ENCODE measurements around the gene CARD9. TPM values are rescaled to one million over a fixed set of nuclear protein-coding genes. Genes with fewer than 3 reads are reported as not detected.

Gene CARD9
- polyA plus RNA-seq, 1 of the 3 experiments (the other 2 are of a cell fraction), result 1.1 TPM

GRCh38 chr9:136363949-136364748, 9.3 kb downstream of the CARD9 start:
- 75% methylated on average over 31 of the region's 54 CpGs for WGBS (ENCODE audit: low lambda C conversion rate)
- Histone ChIP-seq H3K9ac (no peak overlapping the region), H4K20me1 (ENCODE audit: insufficient read depth) (0 out of 2 replicates have a peak, but pooled peaks cover 3% of the 10 kb centered on the region), H3K36me3 (replicated peaks in 1 of 2; ENCODE audit: control insufficient read depth in 1 of 2, insufficient read depth in 2 of 2, low read length in 1 of 2) (no peaks in the 10 kb centered on the region), H3K4me3 (ENCODE audit: low read depth in 2 of 2, low read length in 1 of 2) (peak overlapping the region; percentile 79 to 96; a peak in 3 of 4 replicates), H3K9me3 (no peaks in the 10 kb centered on the region), H3K9me2 (no peaks in the 10 kb centered on the region), H3K4me1 (ENCODE audit: control insufficient read depth in 1 of 2, insufficient read depth in 2 of 2, low read depth in 1 of 2, low read length in 1 of 2) (peaks cover 0 to 61% of the 10 kb centered on the region in 2 experiments; a peak in 1 of 4 replicates), H3K79me2 (ENCODE audit: insufficient read depth) (no peaks in the 10 kb centered on the region), H3K27ac (ENCODE audit: low read depth in 2 of 2, low read length in 1 of 2) (peak overlapping the region in 1 of 2 experiments; percentile 77; a peak in 2 of 4 replicates), H2AFZ (ENCODE audit: low read depth) (no peak overlapping the region), H3K27me3 (ENCODE audit: insufficient read depth) (no peaks in the 10 kb centered on the region), H3K4me2 (peak overlapping the region; percentile 55; the same call in 1 of the 2 replicates), H3F3A (replicated peaks; ENCODE audit: insufficient read depth) (no peaks in the 10 kb centered on the region)
- DNase-seq, result no peak
- TF ChIP-seq EZH2phosphoT487 (IDR thresholded peaks at IDR 0.05; ENCODE audit: borderline replicate concordance, low read depth) (no peak), NFIC (IDR thresholded peaks at IDR 0.05; ENCODE audit: borderline replicate concordance) (no peak)
- CTCF ChIA-PET, result interaction anchor here (0.6 to 6.8 kb wide), 21 partner anchors 9 to 268 kb away, joined by 3 to 65 read pairs (median 11); partner anchors contain the start of genes CARD9, ENTR1, GPSM1 and PMPCA
- POLR2A ChIA-PET, result interaction anchor here (0.7 to 3.8 kb wide), 7 partner anchors 9 to 52 kb away, joined by 4 to 36 read pairs (median 8); partner anchors contain the start of genes CARD9, ENTR1 and PMPCA

DNA sequence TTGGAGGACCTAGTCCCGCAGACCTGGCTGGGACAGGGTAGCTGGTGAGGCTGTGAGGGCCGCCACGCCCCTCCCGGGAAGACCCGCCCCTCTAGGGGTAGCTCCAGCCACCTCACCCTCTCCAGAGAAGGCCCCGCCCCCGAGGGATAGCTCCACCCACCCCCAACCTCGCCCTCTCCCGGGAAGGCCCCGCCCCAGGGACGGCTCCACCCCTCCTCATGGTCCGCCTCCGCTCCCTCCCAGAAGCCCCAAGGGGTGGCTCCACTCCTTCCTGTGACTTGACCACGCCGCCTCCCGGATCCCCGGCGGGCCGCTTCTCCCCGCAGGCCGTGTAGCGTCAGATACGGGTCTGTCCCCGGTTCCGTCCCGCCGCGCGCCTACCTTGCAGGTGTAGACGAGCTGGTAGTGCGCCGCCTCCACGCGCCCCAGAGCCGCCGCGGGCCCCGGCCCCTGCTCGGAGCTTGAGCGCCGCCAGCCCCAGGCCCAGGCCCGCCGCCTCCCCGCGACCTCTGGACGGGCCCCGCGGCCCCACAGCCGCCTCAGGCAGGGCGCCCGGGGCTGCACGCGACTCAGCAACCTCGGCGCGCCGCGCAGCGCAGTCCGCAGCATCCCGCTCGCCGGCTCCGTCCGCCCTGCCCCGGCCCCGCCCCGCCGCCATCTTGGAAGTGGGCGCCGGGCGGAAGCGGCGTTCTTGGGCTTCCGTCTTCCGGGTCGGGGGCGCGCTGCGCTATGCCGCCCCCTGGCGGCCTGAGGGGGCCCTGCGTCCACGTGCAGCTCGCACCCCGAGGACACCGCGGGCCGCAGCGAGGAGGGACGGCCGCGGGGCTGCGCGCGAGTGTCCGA, 10.1 kb downstream of the CARD9 start, which contains the start of gene DNLZ:
DNLZ (minus strand) TSS at position 639 of the 843 bp plus-strand sequence; CDS start at position 609, 30 bp downstream.
- DNase-seq, result peak; percentile 99
- Histone ChIP-seq H3K9me3 (no peaks in the 10 kb centered on the region), H3K36me3 (replicated peaks in 1 of 2; ENCODE audit: control insufficient read depth in 1 of 2, insufficient read depth in 2 of 2, low read length in 1 of 2) (peaks cover 0 to 5% of the 10 kb centered on the region in 2 experiments), H3K79me2 (ENCODE audit: insufficient read depth) (no peaks in the 10 kb centered on the region), H3K27me3 (ENCODE audit: insufficient read depth) (no peaks in the 10 kb centered on the region), H3K27ac (ENCODE audit: low read depth in 2 of 2, low read length in 1 of 2) (peak within 1 kb of the TSS; percentile 75 to 96; a peak in 3 of 4 replicates), H3K9me2 (no peaks in the 10 kb centered on the region), H3K4me1 (ENCODE audit: control insufficient read depth in 1 of 2, insufficient read depth in 2 of 2, low read depth in 1 of 2, low read length in 1 of 2) (peaks cover 0 to 61% of the 10 kb centered on the region in 2 experiments; a peak in 1 of 4 replicates), H3K4me2 (peak within 1 kb of the TSS; percentile 80), H4K20me1 (ENCODE audit: insufficient read depth) (0 out of 2 replicates have a peak, but pooled peaks cover 3% of the 10 kb centered on the region), H3K4me3 (ENCODE audit: low read depth in 2 of 2, low read length in 1 of 2) (peak within 1 kb of the TSS; percentile 79 to 96), H3F3A (replicated peaks; ENCODE audit: insufficient read depth) (no peaks in the 10 kb centered on the region), H3K9ac (peak within 1 kb of the TSS; percentile 88), H2AFZ (ENCODE audit: low read depth) (no peak within 1 kb of the TSS)
- ChIA-PET CTCF (interaction anchor here (0.6 to 6.8 kb wide), 27 partner anchors 10 to 267 kb away, joined by 3 to 65 read pairs (median 6); partner anchors contain the start of genes CARD9, ENTR1, GPSM1 and PMPCA), POLR2A (interaction anchor here (0.6 to 3.8 kb wide), 9 partner anchors 9 to 51 kb away, joined by 3 to 36 read pairs (median 5); partner anchors contain the start of genes CARD9, ENTR1 and PMPCA)
- whole genome bisulfite sequencing (ENCODE audit: low lambda C conversion rate), result 0% methylated on average over 22 of the region's 97 CpGs
- TF ChIP-seq SIN3A (IDR thresholded peaks at IDR 0.05; ENCODE audit: borderline replicate concordance, low read depth, low read length) (peak; percentile 94), NFIC (IDR thresholded peaks at IDR 0.05; ENCODE audit: borderline replicate concordance) (no peak), EP300 (IDR thresholded peaks at IDR 0.05; ENCODE audit: borderline replicate concordance in 1 of 2, low read depth in 1 of 2, low read length in 1 of 2) (no peak), CTCF (IDR thresholded peaks at IDR 0.05) (peak; percentile 85), FOXM1 (IDR thresholded peaks at IDR 0.05; ENCODE audit: low read depth) (no peak), RAD21 (IDR thresholded peaks at IDR 0.05; ENCODE audit: low read length) (peak; percentile 40), POLR2AphosphoS5 (IDR thresholded peaks at IDR 0.05; ENCODE audit: low read depth, low read length) (peak; percentile 98), TAF1 (IDR thresholded peaks at IDR 0.05; ENCODE audit: borderline replicate concordance, low read depth, low read length) (peak; percentile 75), FOSL2 (IDR thresholded peaks at IDR 0.05; ENCODE audit: borderline replicate concordance, low read depth) (no peak), USF1 (IDR thresholded peaks at IDR 0.05; ENCODE audit: borderline replicate concordance, low read depth) (0 out of 2 replicates have a peak, but pooled peaks have one; percentile 30), TCF12 (IDR thresholded peaks at IDR 0.05) (peak; percentile 5; the same call in 1 of the 2 replicates), CHD2 (IDR thresholded peaks at IDR 0.05; ENCODE audit: low read length, partially characterized antibody) (peak; percentile 75)
- TF ChIP-seq, protein P1, sequence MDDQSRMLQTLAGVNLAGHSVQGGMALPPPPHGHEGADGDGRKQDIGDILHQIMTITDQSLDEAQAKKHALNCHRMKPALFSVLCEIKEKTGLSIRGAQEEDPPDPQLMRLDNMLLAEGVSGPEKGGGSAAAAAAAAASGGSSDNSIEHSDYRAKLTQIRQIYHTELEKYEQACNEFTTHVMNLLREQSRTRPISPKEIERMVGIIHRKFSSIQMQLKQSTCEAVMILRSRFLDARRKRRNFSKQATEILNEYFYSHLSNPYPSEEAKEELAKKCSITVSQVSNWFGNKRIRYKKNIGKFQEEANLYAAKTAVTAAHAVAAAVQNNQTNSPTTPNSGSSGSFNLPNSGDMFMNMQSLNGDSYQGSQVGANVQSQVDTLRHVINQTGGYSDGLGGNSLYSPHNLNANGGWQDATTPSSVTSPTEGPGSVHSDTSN (IDR thresholded peaks at IDR 0.05), result 0 out of 2 replicates have a peak, but pooled peaks have one; percentile 31
- TF ChIP-seq, protein P2, sequence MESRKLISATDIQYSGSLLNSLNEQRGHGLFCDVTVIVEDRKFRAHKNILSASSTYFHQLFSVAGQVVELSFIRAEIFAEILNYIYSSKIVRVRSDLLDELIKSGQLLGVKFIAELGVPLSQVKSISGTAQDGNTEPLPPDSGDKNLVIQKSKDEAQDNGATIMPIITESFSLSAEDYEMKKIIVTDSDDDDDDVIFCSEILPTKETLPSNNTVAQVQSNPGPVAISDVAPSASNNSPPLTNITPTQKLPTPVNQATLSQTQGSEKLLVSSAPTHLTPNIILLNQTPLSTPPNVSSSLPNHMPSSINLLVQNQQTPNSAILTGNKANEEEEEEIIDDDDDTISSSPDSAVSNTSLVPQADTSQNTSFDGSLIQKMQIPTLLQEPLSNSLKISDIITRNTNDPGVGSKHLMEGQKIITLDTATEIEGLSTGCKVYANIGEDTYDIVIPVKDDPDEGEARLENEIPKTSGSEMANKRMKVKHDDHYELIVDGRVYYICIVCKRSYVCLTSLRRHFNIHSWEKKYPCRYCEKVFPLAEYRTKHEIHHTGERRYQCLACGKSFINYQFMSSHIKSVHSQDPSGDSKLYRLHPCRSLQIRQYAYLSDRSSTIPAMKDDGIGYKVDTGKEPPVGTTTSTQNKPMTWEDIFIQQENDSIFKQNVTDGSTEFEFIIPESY (IDR thresholded peaks at IDR 0.05; ENCODE audit: borderline replicate concordance, low read depth), result no peak

All from SK-N-SH (cell line).